ENCODE results near the gene BCL11A. TPM values are rescaled to one million over a fixed set of nuclear protein-coding genes. Genes with fewer than 3 reads are reported as not detected.

Gene BCL11A
- total RNA-seq = under 0.01 and 0.17 TPM in 2 replicates

GRCh38 chr2:60553495-60554073, at the start of gene BCL11A:
TSS of gene BCL11A (minus strand) at chr2:60553654. CDS start at chr2:60553270, 384 bp downstream.

Other genes starting within 250 kb of the BCL11A start
- 6.1 and 6.6 TPM in 2 replicates for gene PAPOLG, start 202.6 kb upstream of the BCL11A start, total RNA-seq

All from bronchial smooth muscle cell (primary cell).